IMR-90 (cell line): ENCODE data around the gene BCL2L1. TPM values are rescaled to one million over a fixed set of nuclear protein-coding genes. Genes with fewer than 3 reads are reported as not detected.

ENCODE experiments used
- ATAC-seq: fragments of 200-7000 bp; cut with Tn5 transposase; 2 replicates; pipeline ENCODE4 v1.9.1; 2020; ENCODE audit warnings: low read depth, mild to moderate bottlenecking, moderate library complexity
- BruUV-seq: library from RNA; stranded (reverse); fragments of 400-500 nt; replicated peaks from 2 replicates; lab custom pipeline; 2021; lab: Mats Ljungman, UMichigan
- CTCF ChIA-PET: fragments of 300-600 bp; formaldehyde crosslinking; extraction: SDS; loops from one replicate; lab custom pipeline; 2021; ENCODE audit warnings: antibody characterized with exemption; lab: Yijun Ruan, JAX
- POLR2A ChIA-PET: fragments of 300-600 bp; sonication (Branson Sonifier 250); formaldehyde crosslinking; loops from one replicate; lab custom pipeline; 2022; ENCODE audit warnings: antibody characterized with exemption; ENCODE audit not compliant: unreplicated experiment; lab: Charles Lee
- DNase-seq: peaks from one replicate; pipeline ENCODE4 v3.0.0; 2013
- H2AFZ ChIP-seq: replicated peaks from 2 replicates; pipeline ENCODE3; 2013; ENCODE audit warnings: low read length, mild to moderate bottlenecking; ENCODE audit not compliant: poor library complexity
- H2AK5ac ChIP-seq: 2 replicates; pipeline ENCODE4 v1.6.1; 2013; ENCODE audit warnings: low read depth, low read length, inconsistent platforms
- H2AK9ac ChIP-seq: replicated peaks from 2 replicates; pipeline ENCODE3; 2013; ENCODE audit warnings: mild to moderate bottlenecking, low read depth, low read length, moderate library complexity; ENCODE audit not compliant: poor library complexity
- H2BK120ac ChIP-seq: 2 replicates; pipeline ENCODE4 v1.6.1; 2013; ENCODE audit warnings: low read depth, low read length, inconsistent platforms
- H2BK15ac ChIP-seq: 3 replicates; pipeline ENCODE4 v1.6.1; 2013; ENCODE audit warnings: low read depth, low read length, inconsistent platforms
- H2BK20ac ChIP-seq: 2 replicates; pipeline ENCODE4 v1.6.1; 2013; ENCODE audit warnings: low read depth, mild to moderate bottlenecking, inconsistent platforms, low read length, moderate library complexity
- H2BK5ac ChIP-seq: 2 replicates; pipeline ENCODE4 v1.6.1; 2013; ENCODE audit warnings: mild to moderate bottlenecking, low read depth, low read length, inconsistent platforms; ENCODE audit not compliant: poor library complexity, severe bottlenecking
- H3K14ac ChIP-seq: replicated peaks from 2 replicates; pipeline ENCODE4 v1.6.1; 2013; ENCODE audit warnings: low read depth, low read length, inconsistent platforms
- H3K18ac ChIP-seq: 2 replicates; pipeline ENCODE4 v1.6.1; 2013; ENCODE audit warnings: low read depth, low read length, control low read depth
- H3K23ac ChIP-seq: 2 replicates; pipeline ENCODE4 v1.6.1; 2013; ENCODE audit warnings: low read depth, low read length, inconsistent platforms
- H3K27ac ChIP-seq: 2 replicates; pipeline ENCODE4 v1.5.1; 2013; ENCODE audit warnings: mild to moderate bottlenecking, control low read depth, low read length; ENCODE audit not compliant: insufficient read depth
- H3K27me3 ChIP-seq: 2 replicates; pipeline ENCODE4 v1.6.1; 2013; ENCODE audit warnings: low read length; ENCODE audit not compliant: control insufficient read depth, insufficient read depth
- H3K36me3 ChIP-seq: 2 replicates; pipeline ENCODE4 v1.6.1; 2013; ENCODE audit warnings: low read length, mixed read lengths; ENCODE audit not compliant: control insufficient read depth, insufficient read depth
- H3K4ac ChIP-seq: 2 replicates; pipeline ENCODE4 v1.6.1; 2013; ENCODE audit warnings: low read depth, low read length, inconsistent platforms
- H3K4me1 ChIP-seq: 2 replicates; pipeline ENCODE4 v1.6.1; 2013; ENCODE audit warnings: low read length, mixed read lengths; ENCODE audit not compliant: control insufficient read depth, insufficient read depth
- H3K4me2 ChIP-seq: 2 replicates; pipeline ENCODE4 v1.6.1; 2013; ENCODE audit warnings: low read depth, mild to moderate bottlenecking, control low read depth, low read length, moderate library complexity
- H3K4me3 ChIP-seq: 2 replicates; pipeline ENCODE4 v1.5.1; 2013; ENCODE audit warnings: low read depth, mild to moderate bottlenecking, control low read depth, low read length, moderate library complexity; ENCODE audit not compliant: insufficient read depth
- H3K56ac ChIP-seq: 2 replicates; pipeline ENCODE4 v1.6.1; 2013; ENCODE audit warnings: low read length, inconsistent platforms; ENCODE audit not compliant: insufficient read depth; ENCODE audit errors: extremely low read depth
- H3K79me1 ChIP-seq, 2 experiments: 2 replicates each; pipeline ENCODE4 v1.6.1; 2013; ENCODE audit warnings: low read length in 2 of 2, inconsistent platforms in 1 of 2, low read depth in 1 of 2
- H3K9ac ChIP-seq: 2 replicates; pipeline ENCODE4 v1.6.1; 2013; ENCODE audit warnings: low read depth, low read length, control low read depth
- H3K9me1 ChIP-seq: 2 replicates; pipeline ENCODE4 v1.6.1; 2013; ENCODE audit warnings: low read length, inconsistent platforms; ENCODE audit not compliant: insufficient read depth
- H3K9me3 ChIP-seq: 2 replicates; pipeline ENCODE4 v1.6.1; 2013; ENCODE audit warnings: low read length; ENCODE audit not compliant: control insufficient read depth, insufficient read depth
- H4K20me1 ChIP-seq: 2 replicates; pipeline ENCODE4 v1.6.1; 2013; ENCODE audit warnings: low read length, inconsistent platforms; ENCODE audit not compliant: insufficient read depth
- H4K5ac ChIP-seq: 2 replicates; pipeline ENCODE4 v1.6.1; 2013; ENCODE audit warnings: mild to moderate bottlenecking, low read depth, low read length, control low read depth
- H4K8ac ChIP-seq, 2 experiments: 2 replicates each; pipeline ENCODE4 v1.6.1; 2013; ENCODE audit warnings: low read depth in 2 of 2, low read length in 2 of 2, control low read depth in 1 of 2, inconsistent platforms in 1 of 2
- H4K91ac ChIP-seq: 2 replicates; pipeline ENCODE4 v1.6.1; 2013; ENCODE audit warnings: low read depth, low read length, inconsistent platforms; ENCODE audit not compliant: insufficient read depth
- CEBPB ChIP-seq: IDR thresholded peaks from 2 replicates; pipeline ENCODE4 v1.6.1; 2012; ENCODE audit warnings: low read depth, low read length, improper control_type of control experiment
- MXI1 ChIP-seq: IDR thresholded peaks from 2 replicates; pipeline ENCODE4 v1.6.1; 2012; ENCODE audit warnings: low read depth, mild to moderate bottlenecking, low read length, moderate library complexity, borderline replicate concordance
- NFE2L2 ChIP-seq: fragments of 150-350 bp; IDR thresholded peaks from 2 replicates; pipeline ENCODE4 v1.6.1; 2016; ENCODE audit warnings: low read depth, mild to moderate bottlenecking, low read length
- RFX5 ChIP-seq: IDR thresholded peaks from 2 replicates; pipeline ENCODE4 v1.8.0; 2012; ENCODE audit warnings: low read depth, mild to moderate bottlenecking, low read length, moderate library complexity
- SMC3 ChIP-seq: fragments of 150-350 bp; IDR thresholded peaks from 2 replicates; pipeline ENCODE4 v1.6.1; 2016; ENCODE audit warnings: low read depth, mild to moderate bottlenecking, antibody characterized with exemption, low read length, moderate library complexity
- USF2 ChIP-seq: fragments of 150-350 bp; IDR thresholded peaks from 2 replicates; pipeline ENCODE4 v1.6.1; 2017; ENCODE audit warnings: mild to moderate bottlenecking, antibody characterized with exemption, low read length, low read depth
- WGBS, 2 experiments: methylation state at CpG; one replicate each; pipeline versions ENCODE4 v1.1.5 to v1.1.7; 2013; ENCODE audit warnings: missing lambda C conversion rate in 2 of 2; ENCODE audit not compliant: insufficient read length in 1 of 2; ENCODE audit errors: extremely low coverage in 2 of 2; 5-methylcytosine and 5-hydroxymethylcytosine counted together
- dilution Hi-C: fragments of 300-500 bp; cut with HindIII; formaldehyde crosslinking; loops from one replicate; pipeline ENCODE4 v1.14.3; 2018; ENCODE audit warnings: low sequenced_read_pairs; ENCODE audit not compliant: unreplicated experiment
- in situ Hi-C: fragments of 300-500 bp; cut with MboI; formaldehyde crosslinking; loops from 3 replicates; pipeline ENCODE4 v1.14.3; 2019; ENCODE audit warnings: low sequenced_read_pairs, inconsistent platforms, mixed read lengths
- intact Hi-C: fragments of 100-400 bp; cut with micrococcal nuclease; formaldehyde crosslinking; loops from 2 replicates; pipeline ENCODE4 v1.10.0; 2022
- polyA plus RNA-seq, 3 experiments: library from polyadenylated mRNA; depleted of rRNA; stranded (reverse); fragments of >200 nt; gene quantifications; 2 replicates each; pipeline ENCODE4 v1.2.3, GENCODE V29; 2012; ENCODE audit warnings: low replicate concordance in 1 of 3
- total RNA-seq: library from RNA; depleted of rRNA; stranded (reverse); fragments of >200 nt; gene quantifications from 2 replicates; pipeline ENCODE4 v1.2.3, GENCODE V29; 2012

The BCL2L1 gene
- total and polyA plus RNA-seq, 2 of the 4 experiments (the other 2 are of a cell fraction) = 40.2 to 41.9 TPM

GRCh38 chr20:31721408-31722256 is 1.0 kb downstream of the BCL2L1 start:
- in situ Hi-C loops (loop anchor here (5.0 kb wide), 2 partner anchors 59 to 159 kb away; no protein-coding TSS in a partner anchor), dilution Hi-C loops (no loop called here), intact Hi-C loops (loop anchor here (2.0 kb wide), 2 partner anchors 51 to 161 kb away; no protein-coding TSS in a partner anchor)
- peak overlapping the region; percentile 97 for H2AK5ac ChIP-seq
- ChIA-PET POLR2A (interaction anchor here (1.0 kb wide), 2 partner anchors 8 to 60 kb away, joined by 3 to 6 read pairs; no protein-coding TSS in a partner anchor), CTCF (interaction anchor here (0.8 to 5.1 kb wide), 2 partner anchors 59 to 88 kb away, joined by 3 to 59 read pairs; no protein-coding TSS in a partner anchor)
- H3K27me3 ChIP-seq = no peaks in the 10 kb centered on the region
- peak overlapping the region; percentile 99 for H2AK9ac ChIP-seq
- H3K18ac ChIP-seq = peak overlapping the region; percentile 17; the same call in 1 of the 2 replicates
- H2BK15ac ChIP-seq = peak overlapping the region; percentile 90
- ATAC-seq = no peak
- H4K91ac ChIP-seq = peak overlapping the region; percentile 100
- H3K9ac ChIP-seq = peak overlapping the region; percentile 83
- peaks cover 24% of the 10 kb centered on the region for H3K36me3 ChIP-seq
- peaks cover 25% of the 10 kb centered on the region for H3K4me1 ChIP-seq
- peak overlapping the region; percentile 99 for H3K56ac ChIP-seq
- H2BK120ac ChIP-seq = peak overlapping the region; percentile 90
- H3K4me3 ChIP-seq = peak overlapping the region; percentile 75
- H3K4ac ChIP-seq = peak overlapping the region; percentile 100
- BruUV-seq = TSS peak; percentile 35
- no peak overlapping the region for H2AFZ ChIP-seq
- H3K14ac ChIP-seq = peak overlapping the region; percentile 98
- H4K20me1 ChIP-seq = no peaks in the 10 kb centered on the region; the same call in 1 of the 2 replicates
- peaks cover 16 to 61% of the 10 kb centered on the region in 2 experiments for H3K79me1 ChIP-seq
- 97% methylated on average over 10 of the region's 22 CpGs; no CpG with 5 or more reads in 1 of the 2 experiments for WGBS, 2 experiments
- peak overlapping the region; percentile 15; the same call in 1 of the 2 replicates for H4K5ac ChIP-seq
- H3K9me1 ChIP-seq = peaks cover 20% of the 10 kb centered on the region
- TF ChIP-seq SMC3 (no peak), RFX5 (no peak), MXI1 (no peak), NFE2L2 (no peak), CEBPB (no peak), USF2 (no peak)
- H4K8ac ChIP-seq = peak overlapping the region; percentile 82 to 85
- H2BK20ac ChIP-seq = peak overlapping the region; percentile 83
- no peaks in the 10 kb centered on the region for H3K9me3 ChIP-seq
- no peak for DNase-seq
- peak overlapping the region; percentile 82 for H2BK5ac ChIP-seq
- H3K4me2 ChIP-seq = peak overlapping the region; percentile 69
- H3K23ac ChIP-seq = peak overlapping the region; percentile 96
- H3K27ac ChIP-seq = peak overlapping the region; percentile 79
